Posterior cingulate gyrus (tissue), 11 donors: Measurements from ENCODE around the gene SOX12.
"Not testable (repeated sequence)": the region's sequence is repeated elsewhere in the genome, so short reads cannot be mapped to it uniquely, and the experiment has no call there.

ENCODE experiments used
- DNase-seq, 10 donors: peaks; one replicate each; pipeline versions ENCODE4 v3.0.0 to v3.0.0-alpha.2; 2020 to 2021; ENCODE audit warnings: mixed read lengths in 3 of 10
- intact Hi-C: fragments of 100-400 bp; cut with DNase I; formaldehyde crosslinking; loops from one replicate; pipeline ENCODE4 v1.15.1; 2023

The SOX12 gene

DNA sequence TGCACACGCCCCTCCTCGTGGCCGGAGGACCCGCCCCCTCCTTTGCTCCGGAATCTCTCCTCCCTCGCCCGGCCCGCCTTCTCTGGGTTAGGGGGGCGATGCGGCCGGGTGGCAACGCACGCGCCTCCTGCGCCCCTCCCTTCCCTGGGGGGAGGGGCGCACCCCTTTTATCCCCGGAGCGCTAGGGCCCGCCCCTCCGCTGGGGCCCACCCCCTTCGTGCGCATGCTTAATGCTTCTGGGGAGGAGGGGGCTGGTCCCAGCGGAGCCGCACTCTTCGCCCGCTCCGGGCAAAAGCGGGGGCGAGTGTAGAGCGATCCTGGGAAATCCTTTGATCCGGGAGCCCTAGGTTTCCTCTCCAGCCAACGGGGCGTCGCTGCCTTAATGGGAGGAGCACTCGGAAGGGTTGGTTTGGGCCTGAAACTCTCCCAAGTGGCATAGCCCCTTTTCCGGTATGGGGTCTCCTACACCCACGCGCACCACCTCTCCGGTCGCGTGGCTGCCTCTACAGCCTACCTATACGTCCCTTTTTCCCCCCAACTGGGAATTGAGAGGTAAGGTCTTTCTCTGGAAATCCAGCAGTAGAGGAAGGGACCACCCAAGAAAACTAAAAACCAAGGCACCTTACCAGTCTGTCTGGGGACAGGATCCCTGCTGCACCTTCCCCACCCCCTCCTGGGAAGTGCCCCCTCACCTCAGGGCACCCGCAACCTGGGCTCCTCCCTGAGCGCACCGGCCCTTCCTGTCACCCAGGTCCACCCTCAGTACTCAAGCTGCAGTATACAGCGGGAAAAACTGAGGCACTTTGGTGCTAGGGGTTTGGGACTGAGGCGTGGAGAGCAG is 2.1 kb downstream of the SOX12 start:
- DNase-seq, result peak; percentile 67 to 97 (median 84)
- intact Hi-C loops, result no loop called here

DNA sequence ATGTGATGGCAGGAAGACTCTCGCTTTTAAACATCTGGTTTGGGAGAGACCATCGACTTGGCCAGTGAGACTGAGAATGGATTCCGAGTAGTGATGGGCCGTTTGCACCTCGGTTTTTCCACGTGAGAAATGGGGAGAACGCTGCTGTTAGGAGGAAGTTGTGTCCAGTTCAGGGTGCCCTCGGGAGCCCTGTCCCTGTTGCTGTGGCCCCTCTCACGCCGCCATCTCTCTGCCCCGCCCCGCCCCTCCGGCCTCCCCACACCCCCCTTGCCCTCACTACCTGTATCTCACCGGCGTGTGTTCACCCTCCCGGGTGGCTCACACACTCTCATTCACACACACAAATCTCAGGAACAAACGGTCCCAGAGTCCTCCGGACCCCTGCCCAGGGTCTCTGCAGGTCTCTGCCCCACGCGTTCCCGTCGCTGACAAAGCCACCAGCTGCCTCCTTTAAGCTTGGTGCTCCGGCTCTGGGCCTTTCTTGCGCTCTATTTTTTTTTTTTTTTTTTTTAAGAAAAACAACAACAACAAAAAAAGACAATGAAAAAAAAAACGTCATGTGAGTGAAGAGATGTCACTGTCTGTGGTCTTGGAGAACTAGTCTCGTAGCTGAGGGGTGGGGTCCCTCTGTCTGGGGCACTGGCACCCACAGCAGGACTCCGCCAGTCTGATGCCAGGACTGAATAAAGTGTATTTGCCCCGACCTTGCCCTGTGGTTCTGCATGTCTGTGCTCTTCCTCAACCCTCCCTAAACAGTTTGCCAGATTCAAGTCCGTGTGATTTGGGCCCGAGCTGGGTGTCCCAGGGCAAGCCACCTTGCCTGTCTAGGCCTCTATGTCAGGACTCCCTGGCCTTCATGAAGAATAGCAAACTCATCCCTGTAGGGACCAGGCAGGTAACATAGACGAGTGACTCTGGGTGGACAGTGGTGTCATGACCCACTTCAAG is 2.9 kb downstream of the SOX12 start:
- intact Hi-C loops, result no loop called here
- DNase-seq, result peak in 1 of 10 donors; percentile 72

DNA sequence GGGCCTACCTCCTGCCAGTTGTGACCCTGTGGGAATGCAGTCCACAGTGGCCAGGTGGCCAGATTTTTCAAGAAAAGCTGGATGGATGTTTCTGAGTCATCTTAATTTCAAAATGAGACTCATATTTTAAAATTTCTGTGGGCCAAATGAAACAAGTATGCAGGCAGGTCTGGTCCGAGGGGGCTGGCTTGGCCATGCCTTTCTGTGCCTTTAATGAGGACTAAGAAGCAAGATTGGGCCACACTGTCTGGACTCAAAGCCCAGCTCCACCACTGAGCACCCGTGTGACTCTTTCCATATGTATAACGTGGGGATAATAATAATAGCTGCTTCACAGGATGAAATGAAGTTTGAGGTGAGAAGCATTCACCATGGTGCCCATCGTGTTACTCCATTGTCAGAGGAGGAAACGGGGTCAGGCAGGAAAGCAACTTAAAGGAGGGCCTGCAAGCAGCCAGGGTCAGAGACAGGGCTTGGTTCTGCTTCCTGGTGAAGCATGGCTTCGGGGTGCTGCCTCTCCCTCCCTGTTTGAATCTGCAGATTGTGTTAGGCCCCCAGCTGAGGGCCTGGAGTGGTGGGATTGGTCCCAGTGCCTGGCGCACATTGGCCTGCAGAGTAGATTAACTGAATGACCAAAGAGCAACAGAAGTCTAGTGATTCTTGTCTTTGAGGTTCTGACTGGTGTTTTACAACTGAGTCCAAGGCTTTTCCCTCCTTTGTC is 3.8 kb downstream of the SOX12 start:
- intact Hi-C loops, result no loop called here
- no peak for DNase-seq

DNA sequence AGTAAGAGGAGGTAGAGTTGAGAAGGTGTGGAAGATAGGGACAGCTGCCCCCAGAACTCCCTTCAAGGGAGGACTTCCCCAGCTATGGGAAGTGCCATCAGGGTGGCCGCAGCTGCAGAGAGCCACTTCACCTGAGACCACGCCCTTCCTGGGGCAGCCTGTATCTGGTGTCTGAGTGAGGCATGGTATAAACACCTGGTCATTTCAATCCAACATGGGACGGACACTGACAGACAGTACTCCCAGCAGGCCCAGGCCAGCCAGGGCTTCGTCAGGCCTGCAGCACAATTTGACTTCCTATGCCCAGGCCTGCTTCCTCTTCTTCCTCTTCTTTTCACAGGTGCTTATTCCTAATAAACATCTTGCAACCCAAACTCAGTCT is 4.5 kb downstream of the SOX12 start:
- no peak for DNase-seq
- intact Hi-C loops, result loop anchor here (1.0 to 2.0 kb wide), 2 partner anchors 63 to 121 kb away; no protein-coding TSS in a partner anchor

DNA sequence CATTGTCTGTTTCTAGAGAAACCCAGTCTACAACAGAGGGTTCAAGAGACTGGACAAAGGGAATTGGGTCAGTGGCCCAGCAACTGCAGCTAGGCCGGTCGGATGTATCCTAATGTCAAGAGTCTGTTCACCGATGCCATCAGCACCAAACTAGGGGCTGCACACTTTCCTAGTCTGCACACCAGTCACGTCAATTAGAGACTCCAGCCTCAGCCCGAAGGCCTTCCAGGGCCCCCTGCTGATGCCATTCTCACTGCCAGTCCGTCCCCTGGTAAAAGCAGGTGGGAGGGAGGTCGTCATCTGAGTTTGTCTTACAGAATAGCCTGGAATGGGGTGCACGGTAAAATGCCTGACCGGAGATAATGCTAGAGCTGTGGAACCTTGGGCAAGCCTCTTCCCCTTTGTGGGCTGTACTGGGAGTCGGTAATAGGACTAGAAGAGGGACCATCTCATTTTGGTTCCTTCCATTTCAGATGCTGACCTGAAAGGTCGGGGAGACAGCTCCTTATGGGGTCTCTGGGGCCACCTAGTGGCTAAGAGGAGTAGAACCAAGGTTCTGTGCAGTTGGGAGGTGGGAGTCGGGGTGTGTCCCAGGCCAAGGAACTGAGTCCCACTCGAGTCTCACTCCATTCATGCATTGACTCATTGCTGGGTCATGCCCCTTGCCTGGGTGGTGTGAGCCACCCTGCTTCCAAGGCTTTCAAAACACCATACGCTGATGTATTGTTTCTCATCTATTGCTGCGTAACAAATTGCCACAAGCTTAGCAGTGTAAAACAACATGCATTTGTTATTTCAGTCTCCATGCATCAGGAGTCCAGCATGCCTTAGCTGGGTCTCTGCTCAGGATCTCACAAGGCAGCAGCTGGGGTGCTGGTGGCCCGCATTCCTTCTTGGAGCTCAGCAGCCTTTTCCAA is 5.1 kb downstream of the SOX12 start:
- DNase-seq, result peak in 7 of 10 donors; percentile 26 to 93 (median 64)
- intact Hi-C loops, result loop anchor here (1.0 to 2.0 kb wide), 2 partner anchors 64 to 121 kb away; no protein-coding TSS in a partner anchor

DNA sequence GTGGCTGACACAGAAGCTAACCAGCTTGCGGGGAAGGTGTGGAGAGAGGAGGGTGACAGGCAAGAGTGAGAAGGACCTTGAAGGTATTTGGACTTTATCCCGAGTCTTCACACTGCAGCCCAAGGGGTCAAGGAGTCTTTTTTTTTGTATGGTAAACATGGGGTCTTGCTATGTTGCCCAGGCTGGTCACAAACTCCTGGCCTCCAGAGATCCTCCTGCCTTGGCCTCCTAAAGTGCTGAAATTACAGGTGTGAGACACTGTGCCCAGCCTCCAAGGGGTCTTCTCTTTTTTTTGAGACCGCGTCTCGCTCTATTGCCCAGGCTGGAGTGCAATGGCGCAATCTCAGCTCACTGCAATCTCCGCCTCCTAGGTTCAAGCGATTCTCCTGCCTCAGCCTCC is 9.2 kb downstream of the SOX12 start:
- intact Hi-C loops, result no loop called here
- DNase-seq, result no peak

DNA sequence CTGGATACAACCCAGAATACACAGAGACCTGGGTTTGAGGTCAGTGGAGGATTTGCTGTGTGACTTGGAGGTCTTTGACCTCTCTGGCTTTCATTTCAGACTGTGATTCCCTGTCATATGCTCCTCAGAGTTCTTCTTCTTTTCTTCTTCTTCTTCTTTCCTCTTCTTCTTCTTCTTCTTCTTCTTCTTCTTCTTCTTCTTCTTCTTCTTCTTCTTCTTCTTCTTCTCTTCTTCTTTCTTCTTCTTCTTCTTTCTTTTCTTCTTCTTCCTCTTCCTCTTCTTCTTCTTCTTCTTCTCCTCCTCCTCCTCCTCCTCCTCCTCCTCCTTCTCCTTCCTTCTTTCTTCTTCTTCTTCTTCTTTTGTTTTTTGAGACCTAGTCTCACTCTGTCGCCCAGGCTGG is 10.7 kb downstream of the SOX12 start:
- DNase-seq, intact Hi-C loops: not testable (repeated sequence)

DNA sequence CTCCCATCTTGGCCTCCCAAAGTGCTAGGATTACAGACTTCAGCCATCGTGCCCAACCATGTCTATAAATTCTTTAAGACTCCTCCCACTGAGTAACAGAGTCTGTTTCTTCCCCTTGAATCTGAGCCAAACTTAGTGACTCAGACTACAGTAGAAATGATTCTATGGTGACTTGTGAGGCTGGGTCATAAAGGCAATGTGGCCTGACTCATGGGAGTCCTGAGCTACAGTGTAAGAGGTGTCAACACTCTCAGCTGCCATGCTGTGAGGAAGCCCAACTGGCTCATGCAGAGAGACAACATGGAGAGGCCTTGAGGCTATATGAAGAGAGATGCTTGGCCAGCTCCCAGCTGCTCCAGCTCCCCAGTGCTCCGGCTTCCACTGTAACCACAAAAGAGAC is 16.3 kb downstream of the SOX12 start:
- no peak for DNase-seq
- intact Hi-C loops, result no loop called here

DNA sequence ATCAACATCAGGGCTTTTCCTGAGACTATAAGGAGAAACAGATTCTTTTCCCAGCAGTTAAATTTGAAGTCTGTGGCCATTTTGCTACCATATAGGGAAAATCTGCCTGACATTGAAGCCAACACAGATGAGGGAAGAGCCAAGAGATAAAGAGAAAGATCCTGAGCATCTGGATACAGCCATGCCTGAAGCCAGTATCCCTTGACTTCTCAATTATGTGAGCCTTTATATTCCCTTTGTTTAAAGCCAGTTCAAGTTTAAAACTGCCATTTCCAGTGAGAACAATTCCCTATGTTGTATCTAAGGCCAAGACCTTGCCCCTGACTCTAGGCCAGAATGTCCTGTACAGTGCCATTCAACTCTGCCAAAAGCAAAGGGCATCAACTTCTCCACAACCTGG is 17.8 kb downstream of the SOX12 start:
- intact Hi-C loops, result no loop called here
- no peak for DNase-seq

DNA sequence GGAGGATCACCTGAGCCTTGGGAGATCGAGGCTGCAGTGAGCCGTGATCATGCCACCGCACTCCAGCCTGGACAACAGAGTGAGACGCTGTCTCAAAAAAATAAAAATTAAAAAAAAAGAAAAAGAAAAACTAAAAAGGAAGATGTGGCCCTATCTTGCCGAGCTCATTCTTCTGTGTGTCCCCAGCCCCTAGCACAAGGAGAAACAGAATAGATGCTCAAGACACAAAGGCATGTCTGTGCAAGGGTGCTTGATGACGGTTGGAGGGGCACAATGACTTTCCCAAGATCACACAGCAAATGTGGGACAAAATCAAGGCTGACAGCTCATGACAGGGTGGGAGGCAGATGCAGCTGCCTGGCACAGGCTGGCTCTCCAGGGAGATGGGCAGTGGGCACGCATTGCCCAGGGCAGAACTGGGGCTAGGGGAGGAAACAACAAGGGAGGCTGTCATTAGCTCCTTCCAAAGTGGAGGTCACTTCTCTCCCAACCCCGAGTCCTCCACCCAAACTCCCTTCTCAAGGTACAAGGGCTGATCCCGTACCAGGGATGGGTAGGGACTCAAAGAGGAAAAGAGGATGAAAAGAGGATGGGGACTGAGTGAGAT is 20.8 kb downstream of the SOX12 start:
- intact Hi-C loops, result no loop called here
- DNase-seq, result peak in 1 of 10 donors; percentile 72

DNA sequence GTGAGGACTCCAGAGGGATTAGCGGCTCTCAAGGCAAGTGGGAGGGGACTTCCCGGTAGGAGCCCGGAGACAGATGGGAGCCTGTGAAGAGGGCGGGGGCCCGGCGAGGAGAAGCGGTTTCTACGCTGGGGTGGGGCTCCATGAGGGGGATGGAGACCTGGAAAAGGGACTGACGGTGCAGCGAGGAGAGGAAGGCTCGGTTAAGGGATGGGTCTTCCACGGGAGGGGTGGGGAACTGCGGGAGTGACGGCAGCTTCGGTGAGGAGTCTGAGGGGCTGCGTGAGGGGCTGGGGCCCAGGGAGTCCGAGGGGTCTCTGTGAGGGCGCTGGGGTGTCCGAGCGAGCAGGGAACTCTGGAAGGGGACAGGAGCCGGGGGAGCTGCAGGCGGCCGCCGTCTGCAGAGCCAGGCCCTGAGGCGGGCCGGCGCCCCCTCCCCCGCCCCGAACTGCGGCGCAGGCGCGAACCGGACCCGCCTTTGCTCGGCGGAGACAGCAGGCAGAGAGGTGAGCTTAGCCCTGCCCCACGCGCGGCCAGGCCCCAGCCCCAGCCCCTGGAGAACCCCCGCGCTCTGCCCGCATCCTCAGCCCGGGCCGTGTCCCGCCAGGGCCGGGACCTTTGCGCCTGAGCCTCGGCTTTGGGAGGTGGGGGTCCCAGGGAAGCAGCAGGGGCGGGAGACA is 21.4 kb downstream of the SOX12 start, which contains the start of gene NRSN2:
NRSN2 (plus strand) TSS at position 472 of the 677 bp plus-strand sequence. CDS start 2,533 bp downstream, outside the sequence.
- intact Hi-C loops, result no loop called here

DNA sequence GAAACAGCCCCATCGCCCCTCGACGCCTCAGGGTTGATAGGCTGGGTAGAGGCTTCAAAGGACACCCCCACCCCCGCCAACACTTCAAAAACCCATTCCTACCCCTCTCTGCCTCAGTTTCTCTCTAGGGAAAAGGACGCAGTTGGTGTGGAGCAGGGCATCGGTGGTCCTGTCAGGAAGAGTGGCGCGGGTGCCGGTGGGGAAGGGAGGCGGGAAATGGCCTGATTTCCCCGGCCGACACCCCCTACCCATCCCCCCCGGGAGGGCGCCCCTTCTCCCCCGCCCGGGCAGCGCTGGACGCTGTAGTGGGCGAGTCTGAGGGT is 21.9 kb downstream of the SOX12 start:
- intact Hi-C loops, result no loop called here
- DNase-seq, result no peak

More for the DNA sequence above, 21.4 kb downstream of the SOX12 start, which contains the start of gene NRSN2:
- DNase-seq, result peak; percentile 52 to 96 (median 74)

DNA sequence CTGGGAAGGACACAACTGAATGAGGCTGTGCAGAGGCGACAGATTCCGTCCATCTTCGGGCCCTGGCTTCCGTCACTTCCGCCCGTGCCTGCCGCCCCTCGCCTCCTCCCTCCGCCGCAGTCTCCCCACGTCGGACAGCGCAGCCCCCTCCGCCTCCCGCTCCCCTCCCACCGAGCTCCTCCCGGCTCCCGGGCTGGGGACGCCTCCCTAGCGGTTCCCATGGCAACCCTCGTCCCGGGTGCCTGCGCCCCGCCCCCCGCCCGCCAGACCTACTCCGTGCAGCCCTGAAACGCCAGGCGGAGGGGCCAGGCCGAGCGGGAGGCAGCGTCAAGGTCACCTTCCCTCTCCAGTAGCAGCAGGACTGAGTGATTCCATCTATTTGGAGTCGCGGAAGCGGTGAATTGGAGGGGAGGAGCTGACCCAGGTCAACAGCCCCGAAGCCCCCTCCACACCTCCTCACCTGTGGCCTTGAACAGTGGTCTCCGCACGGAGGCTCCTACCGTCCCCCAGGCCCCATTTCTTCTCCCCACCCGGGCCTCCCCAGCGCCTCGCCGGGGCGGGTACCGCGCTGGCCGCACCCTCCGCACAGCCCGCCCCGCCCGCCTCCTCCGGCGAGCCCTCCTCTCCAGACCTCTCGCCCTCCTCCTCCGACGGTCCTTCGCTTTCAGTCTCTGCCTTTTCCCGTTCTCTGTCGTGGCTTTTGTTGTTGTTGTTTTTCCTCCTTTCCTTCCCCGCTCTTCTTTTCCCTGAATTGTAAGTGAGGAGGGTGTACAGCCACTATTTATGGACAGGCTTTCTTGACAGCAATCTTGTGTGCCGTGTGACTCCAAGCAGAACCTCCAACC is 22.5 kb downstream of the SOX12 start:
- peak; percentile 81 to 99 (median 92) for DNase-seq
- intact Hi-C loops, result no loop called here

DNA sequence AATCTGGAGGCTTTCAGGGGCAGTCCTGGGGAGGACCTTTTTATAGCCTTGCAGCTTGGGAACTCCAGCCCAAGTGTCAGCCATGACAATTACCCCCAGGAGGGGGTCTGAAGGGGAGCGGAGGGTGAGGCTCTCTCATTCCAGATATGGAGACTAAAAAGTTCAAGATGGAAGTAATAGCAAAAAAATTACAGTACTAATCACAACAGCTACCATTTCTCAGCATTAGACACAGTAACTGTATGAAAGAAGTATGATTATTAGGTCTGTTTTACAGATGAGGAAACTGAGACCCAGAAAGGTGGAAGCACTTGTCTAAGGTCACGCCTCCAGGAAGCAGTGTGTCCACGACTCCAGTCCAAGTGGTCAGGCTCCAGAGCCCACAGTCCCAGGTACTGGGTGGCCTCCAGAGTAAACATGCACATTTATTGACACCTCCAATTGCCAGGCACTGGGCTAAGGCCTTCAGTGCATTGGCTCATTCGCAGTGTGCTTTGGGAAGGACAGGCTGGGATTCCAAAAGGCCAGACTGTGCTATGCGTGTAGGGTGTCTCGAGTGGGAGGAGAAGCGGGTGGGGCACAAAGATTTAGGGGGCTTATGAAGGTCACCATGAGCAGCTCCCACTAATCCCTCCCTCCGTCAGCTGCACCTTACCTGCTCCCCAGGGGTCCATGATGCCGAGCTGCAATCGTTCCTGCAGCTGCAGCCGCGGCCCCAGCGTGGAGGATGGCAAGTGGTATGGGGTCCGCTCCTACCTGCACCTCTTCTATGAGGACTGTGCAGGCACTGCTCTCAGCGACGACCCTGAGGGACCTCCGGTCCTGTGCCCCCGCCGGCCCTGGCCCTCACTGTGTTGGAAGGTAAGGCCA is 23.9 kb downstream of the SOX12 start:
- intact Hi-C loops, result no loop called here
- peak in 1 of 10 donors; percentile 72 for DNase-seq

DNA sequence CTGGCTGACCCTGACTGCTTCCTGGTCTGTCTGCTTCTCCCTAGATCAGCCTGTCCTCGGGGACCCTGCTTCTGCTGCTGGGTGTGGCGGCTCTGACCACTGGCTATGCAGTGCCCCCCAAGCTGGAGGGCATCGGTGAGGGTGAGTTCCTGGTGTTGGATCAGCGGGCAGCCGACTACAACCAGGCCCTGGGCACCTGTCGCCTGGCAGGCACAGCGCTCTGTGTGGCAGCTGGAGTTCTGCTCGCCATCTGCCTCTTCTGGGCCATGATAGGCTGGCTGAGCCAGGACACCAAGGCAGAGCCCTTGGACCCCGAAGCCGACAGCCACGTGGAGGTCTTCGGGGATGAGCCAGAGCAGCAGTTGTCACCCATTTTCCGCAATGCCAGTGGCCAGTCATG is 27.8 kb downstream of the SOX12 start:
- peak in 2 of 10 donors; percentile 74 to 87 for DNase-seq
- intact Hi-C loops, result loop anchor here (10.0 kb wide), 2 partner anchors 52 to 292 kb away; partner anchors contain the start of gene RBCK1

DNA sequence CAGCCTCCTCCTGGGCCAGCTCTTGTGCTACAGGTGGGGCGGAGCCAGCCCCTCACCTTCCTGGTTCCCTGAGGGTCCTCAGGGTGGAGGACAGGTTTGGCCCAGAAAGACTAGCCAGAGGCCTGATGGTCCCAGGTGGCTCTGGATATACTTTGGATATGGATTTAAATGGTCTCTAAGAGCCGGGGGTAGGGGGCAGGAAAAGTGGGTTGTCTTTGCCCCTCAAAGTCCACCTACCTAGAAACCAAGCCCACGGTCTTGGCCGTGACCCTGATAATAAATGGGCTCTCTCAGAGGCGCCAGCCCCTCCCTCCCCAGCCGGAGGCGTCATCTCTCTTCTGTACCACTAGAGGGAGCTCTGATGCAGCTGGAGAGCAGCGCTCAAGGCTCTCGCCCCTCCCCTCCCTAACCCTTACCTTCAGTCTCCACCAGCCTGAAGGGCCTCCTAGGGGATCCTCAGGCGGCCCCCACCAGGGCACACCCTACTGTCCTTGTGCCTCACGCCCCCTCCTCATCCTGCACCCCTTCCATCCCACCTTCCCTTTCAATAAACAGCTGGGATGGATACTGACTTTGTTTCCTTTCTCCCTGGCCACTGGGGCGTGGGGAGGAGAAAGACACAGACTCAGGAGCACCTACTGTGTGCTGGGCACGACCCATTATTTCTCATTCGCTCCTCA is 29.1 kb downstream of the SOX12 start:
- DNase-seq, result peak; percentile 47 to 96 (median 74)
- intact Hi-C loops, result loop anchor here (1.0 to 10.0 kb wide), 4 partner anchors 50 to 290 kb away; partner anchors contain the start of gene RBCK1
